ENCODE results near the gene NR4A2.

- TF ChIP-seq, protein P1, sequence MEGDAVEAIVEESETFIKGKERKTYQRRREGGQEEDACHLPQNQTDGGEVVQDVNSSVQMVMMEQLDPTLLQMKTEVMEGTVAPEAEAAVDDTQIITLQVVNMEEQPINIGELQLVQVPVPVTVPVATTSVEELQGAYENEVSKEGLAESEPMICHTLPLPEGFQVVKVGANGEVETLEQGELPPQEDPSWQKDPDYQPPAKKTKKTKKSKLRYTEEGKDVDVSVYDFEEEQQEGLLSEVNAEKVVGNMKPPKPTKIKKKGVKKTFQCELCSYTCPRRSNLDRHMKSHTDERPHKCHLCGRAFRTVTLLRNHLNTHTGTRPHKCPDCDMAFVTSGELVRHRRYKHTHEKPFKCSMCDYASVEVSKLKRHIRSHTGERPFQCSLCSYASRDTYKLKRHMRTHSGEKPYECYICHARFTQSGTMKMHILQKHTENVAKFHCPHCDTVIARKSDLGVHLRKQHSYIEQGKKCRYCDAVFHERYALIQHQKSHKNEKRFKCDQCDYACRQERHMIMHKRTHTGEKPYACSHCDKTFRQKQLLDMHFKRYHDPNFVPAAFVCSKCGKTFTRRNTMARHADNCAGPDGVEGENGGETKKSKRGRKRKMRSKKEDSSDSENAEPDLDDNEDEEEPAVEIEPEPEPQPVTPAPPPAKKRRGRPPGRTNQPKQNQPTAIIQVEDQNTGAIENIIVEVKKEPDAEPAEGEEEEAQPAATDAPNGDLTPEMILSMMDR (IDR thresholded peaks at IDR 0.05): no peak
- no peak for TF ChIP-seq SMC3 (IDR thresholded peaks at IDR 0.05; ENCODE audit: low read depth, low read length)
- no peak for TF ChIP-seq EP300 (IDR thresholded peaks at IDR 0.05; ENCODE audit: borderline replicate concordance in 1 of 2, low read depth in 1 of 2, low read length in 1 of 2)
- TF ChIP-seq MAX (IDR thresholded peaks at IDR 0.05; ENCODE audit: low read depth): no peak
- no peak for TF ChIP-seq YY1 (IDR thresholded peaks at IDR 0.05; ENCODE audit: low read depth)
- TF ChIP-seq TAF1 (IDR thresholded peaks at IDR 0.05; ENCODE audit: borderline replicate concordance, low read depth, low read length): no peak
- TF ChIP-seq EZH2phosphoT487 (IDR thresholded peaks at IDR 0.05; ENCODE audit: borderline replicate concordance, low read depth): no peak
- no peak for TF ChIP-seq RFX5 (IDR thresholded peaks at IDR 0.05; ENCODE audit: low read length)
- no peak for TF ChIP-seq GABPA (IDR thresholded peaks at IDR 0.05; ENCODE audit: low read depth)
- TF ChIP-seq, protein P2, sequence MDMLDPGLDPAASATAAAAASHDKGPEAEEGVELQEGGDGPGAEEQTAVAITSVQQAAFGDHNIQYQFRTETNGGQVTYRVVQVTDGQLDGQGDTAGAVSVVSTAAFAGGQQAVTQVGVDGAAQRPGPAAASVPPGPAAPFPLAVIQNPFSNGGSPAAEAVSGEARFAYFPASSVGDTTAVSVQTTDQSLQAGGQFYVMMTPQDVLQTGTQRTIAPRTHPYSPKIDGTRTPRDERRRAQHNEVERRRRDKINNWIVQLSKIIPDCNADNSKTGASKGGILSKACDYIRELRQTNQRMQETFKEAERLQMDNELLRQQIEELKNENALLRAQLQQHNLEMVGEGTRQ (IDR thresholded peaks at IDR 0.05; ENCODE audit: borderline replicate concordance, low read depth, low read length): no peak
- no peak for TF ChIP-seq NRF1 (IDR thresholded peaks at IDR 0.05; ENCODE audit: low read depth, low read length)
- TF ChIP-seq, protein P3, sequence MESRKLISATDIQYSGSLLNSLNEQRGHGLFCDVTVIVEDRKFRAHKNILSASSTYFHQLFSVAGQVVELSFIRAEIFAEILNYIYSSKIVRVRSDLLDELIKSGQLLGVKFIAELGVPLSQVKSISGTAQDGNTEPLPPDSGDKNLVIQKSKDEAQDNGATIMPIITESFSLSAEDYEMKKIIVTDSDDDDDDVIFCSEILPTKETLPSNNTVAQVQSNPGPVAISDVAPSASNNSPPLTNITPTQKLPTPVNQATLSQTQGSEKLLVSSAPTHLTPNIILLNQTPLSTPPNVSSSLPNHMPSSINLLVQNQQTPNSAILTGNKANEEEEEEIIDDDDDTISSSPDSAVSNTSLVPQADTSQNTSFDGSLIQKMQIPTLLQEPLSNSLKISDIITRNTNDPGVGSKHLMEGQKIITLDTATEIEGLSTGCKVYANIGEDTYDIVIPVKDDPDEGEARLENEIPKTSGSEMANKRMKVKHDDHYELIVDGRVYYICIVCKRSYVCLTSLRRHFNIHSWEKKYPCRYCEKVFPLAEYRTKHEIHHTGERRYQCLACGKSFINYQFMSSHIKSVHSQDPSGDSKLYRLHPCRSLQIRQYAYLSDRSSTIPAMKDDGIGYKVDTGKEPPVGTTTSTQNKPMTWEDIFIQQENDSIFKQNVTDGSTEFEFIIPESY (IDR thresholded peaks at IDR 0.05; ENCODE audit: borderline replicate concordance, low read depth): no peak
Measured at GRCh38 chr2:156379714-156380113, 47.2 kb upstream of the NR4A2 start.
